K562 (cell line): Measurements from ENCODE around the gene PRMT3. TPM values are rescaled to one million over a fixed set of nuclear protein-coding genes. Genes with fewer than 3 reads are reported as not detected.

Experiments
- ATF7 ChIP-seq: fragments of 450-650 bp; IDR thresholded peaks from 2 replicates; pipeline ENCODE4 v1.7.1; 2014; ENCODE audit warnings: mild to moderate bottlenecking, moderate library complexity
- CBX5 ChIP-seq: IDR thresholded peaks from 2 replicates; pipeline ENCODE4 v1.6.1; 2014; ENCODE audit warnings: low read depth, borderline replicate concordance
- FIP1L1 ChIP-seq: fragments of 200-400 bp; formaldehyde crosslinking; IDR thresholded peaks from 2 replicates; pipeline ENCODE4 v1.6.1; 2018; ENCODE audit warnings: mild to moderate bottlenecking, low read depth, low read length; ENCODE audit not compliant: poor library complexity, severe bottlenecking
- FOSL1 ChIP-seq: fragments of 200-800 bp; sonication (Bioruptor generic); conservative IDR thresholded peaks from 2 replicates; pipeline ENCODE4 v1.6.1; 2016; ENCODE audit warnings: missing genetic modification characterization, missing compliant biosample characterization
- GATA2 ChIP-seq: sonication (generic); formaldehyde crosslinking; IDR thresholded peaks from 2 replicates; pipeline ENCODE4 v1.4.0; 2020; ENCODE audit warnings: mild to moderate bottlenecking, missing genetic modification reagents
- HMBOX1 ChIP-seq: sonication (generic); IDR thresholded peaks from 2 replicates; pipeline ENCODE4 v1.6.1; 2016
- MXI1 ChIP-seq: IDR thresholded peaks from 2 replicates; pipeline ENCODE4 v1.6.1; 2011; ENCODE audit warnings: low read depth, mild to moderate bottlenecking, improper control_type of control experiment, low read length
- NCOA1 ChIP-seq: fragments of 450-650 bp; IDR thresholded peaks from 2 replicates; pipeline ENCODE4 v1.6.1; 2016; ENCODE audit warnings: low read depth
- RREB1 ChIP-seq: fragments of 250-450 bp; sonication (Bioruptor Pico); IDR thresholded peaks from 2 replicates; pipeline ENCODE4 v1.4.0; 2020
- SIN3B ChIP-seq: fragments of 450-650 bp; IDR thresholded peaks from 2 replicates; pipeline ENCODE4 v1.6.1; 2017; ENCODE audit warnings: low read depth, mild to moderate bottlenecking, moderate library complexity
- TBL1XR1 ChIP-seq, 2 experiments: IDR thresholded peaks; 2 replicates each; pipeline ENCODE4 v1.6.1; 2012; ENCODE audit warnings: improper control_type of control experiment in 2 of 2, low read length in 2 of 2, mild to moderate bottlenecking in 1 of 2
- TCF7 ChIP-seq: sonication (generic); IDR thresholded peaks from 2 replicates; pipeline ENCODE4 v1.6.1; 2016; ENCODE audit warnings: antibody characterized with exemption, borderline replicate concordance
- WHSC1 ChIP-seq: IDR thresholded peaks from one replicate; pipeline ENCODE4 v1.6.1; 2012; ENCODE audit warnings: low read length, control low read depth, inconsistent platforms
- YBX1 ChIP-seq: fragments of 450-650 bp; IDR thresholded peaks from 2 replicates; pipeline ENCODE4 v1.7.1; 2016; ENCODE audit warnings: mild to moderate bottlenecking
- ZBTB43 ChIP-seq: sonication (generic); formaldehyde crosslinking; IDR thresholded peaks from 2 replicates; pipeline ENCODE4 v1.8.0; 2023; ENCODE audit warnings: mild to moderate bottlenecking, missing genetic modification reagents
- ZNF24 ChIP-seq: fragments of 450-650 bp; IDR thresholded peaks from 2 replicates; pipeline ENCODE4 v1.6.1; 2016
- ZNF3 ChIP-seq: fragments of 250-450 bp; sonication (Bioruptor Pico); IDR thresholded peaks from 2 replicates; pipeline ENCODE4 v1.5.0; 2021; ENCODE audit warnings: mild to moderate bottlenecking, moderate library complexity
- ZNF395 ChIP-seq: fragments of 200-800 bp; sonication (Bioruptor generic); IDR thresholded peaks from 2 replicates; pipeline ENCODE4 v1.6.1; 2017; ENCODE audit warnings: missing genetic modification characterization, missing compliant biosample characterization
- ZNF444 ChIP-seq: fragments of 250-450 bp; sonication (Bioruptor Pico); IDR thresholded peaks from 2 replicates; pipeline ENCODE4 v1.4.0; 2020; ENCODE audit warnings: mild to moderate bottlenecking, moderate library complexity
- ZNF507 ChIP-seq: conservative IDR thresholded peaks from 2 replicates; pipeline ENCODE4 v1.6.1; 2017; ENCODE audit warnings: missing genetic modification characterization, missing compliant biosample characterization
- polyA plus RNA-seq, 8 experiments: library from polyadenylated mRNA; depleted of rRNA in 4 of 8; stranded (reverse) in 5 of 8; unstranded in 3 of 8; fragments of >200 nt; fragmentation: Nextera tagmentation in 2 of 8; fragmentation: Illumina TruSeq in 1 of 8; extraction: Ambion mirVana in 2 of 8; extraction: Trizol in 1 of 8; gene quantifications; 2 replicates each; pipeline versions ENCODE4 v1.2.1 to v1.2.3, GENCODE V29; 2011 to 2014; ENCODE audit warnings: inconsistent platforms in 1 of 8, missing spikeins in 1 of 8
- total RNA-seq, 7 experiments: library from RNA; depleted of rRNA in 6 of 7; stranded (reverse); fragments of >200 nt in 6 of 7; fragmentation: Illumina TruSeq in 2 of 7; extraction: Trizol in 2 of 7; gene quantifications; 2 replicates each; pipeline versions ENCODE4 v1.2.1 to v1.2.3, GENCODE V29; 2011 to 2021; ENCODE audit warnings: low replicate concordance in 1 of 7

PRMT3 gene
- total and polyA plus RNA-seq, 9 of the 15 experiments (the other 6 are each of a cell fraction or from before 2014, with no cell fraction given), result 24.0 to 62.1 (median 44.7) TPM

- TF ChIP-seq FOSL1 (tag) (peak; percentile 73), TCF7 (no peak), YBX1 (no peak), TBL1XR1 (IDR thresholded peaks at IDR 0.05; ENCODE audit: low read length in 2 of 2) (peak; percentile 55 to 96; a peak in 2 of 4 replicates), HMBOX1 (peak; percentile 53; the same call in 1 of the 2 replicates), ZBTB43 (CRISPR knock-in tag) (no peak), ZNF507 (no peak), RREB1 (CRISPR knock-in tag) (no peak), ATF7 (peak; percentile 61; the same call in 1 of the 2 replicates), ZNF24 (peak; percentile 70), CBX5 (no peak), MXI1 (peak; percentile 64), ZNF3 (no peak), FIP1L1 (no peak), GATA2 (CRISPR knock-in tag) (peak; percentile 94), SIN3B (no peak), NCOA1 (peak; percentile 88), WHSC1 (no peak), ZNF395 (CRISPR knock-in tag) (peak; percentile 59; the same call in 1 of the 2 replicates), ZNF444 (CRISPR knock-in tag) (no peak)
These were observed 71.6 kb downstream of the PRMT3 start (continued) for GRCh38 chr11:20458905-20459632.
